GM21515 (cell line): ENCODE data around the gene ITPK1.

ENCODE experiments used
- ATAC-seq: cut with Tn5 transposase; IDR thresholded peaks from one replicate; pipeline ENCODE4 v1.9.1; 2021; ENCODE audit not compliant: unreplicated experiment

The ITPK1 gene

DNA sequence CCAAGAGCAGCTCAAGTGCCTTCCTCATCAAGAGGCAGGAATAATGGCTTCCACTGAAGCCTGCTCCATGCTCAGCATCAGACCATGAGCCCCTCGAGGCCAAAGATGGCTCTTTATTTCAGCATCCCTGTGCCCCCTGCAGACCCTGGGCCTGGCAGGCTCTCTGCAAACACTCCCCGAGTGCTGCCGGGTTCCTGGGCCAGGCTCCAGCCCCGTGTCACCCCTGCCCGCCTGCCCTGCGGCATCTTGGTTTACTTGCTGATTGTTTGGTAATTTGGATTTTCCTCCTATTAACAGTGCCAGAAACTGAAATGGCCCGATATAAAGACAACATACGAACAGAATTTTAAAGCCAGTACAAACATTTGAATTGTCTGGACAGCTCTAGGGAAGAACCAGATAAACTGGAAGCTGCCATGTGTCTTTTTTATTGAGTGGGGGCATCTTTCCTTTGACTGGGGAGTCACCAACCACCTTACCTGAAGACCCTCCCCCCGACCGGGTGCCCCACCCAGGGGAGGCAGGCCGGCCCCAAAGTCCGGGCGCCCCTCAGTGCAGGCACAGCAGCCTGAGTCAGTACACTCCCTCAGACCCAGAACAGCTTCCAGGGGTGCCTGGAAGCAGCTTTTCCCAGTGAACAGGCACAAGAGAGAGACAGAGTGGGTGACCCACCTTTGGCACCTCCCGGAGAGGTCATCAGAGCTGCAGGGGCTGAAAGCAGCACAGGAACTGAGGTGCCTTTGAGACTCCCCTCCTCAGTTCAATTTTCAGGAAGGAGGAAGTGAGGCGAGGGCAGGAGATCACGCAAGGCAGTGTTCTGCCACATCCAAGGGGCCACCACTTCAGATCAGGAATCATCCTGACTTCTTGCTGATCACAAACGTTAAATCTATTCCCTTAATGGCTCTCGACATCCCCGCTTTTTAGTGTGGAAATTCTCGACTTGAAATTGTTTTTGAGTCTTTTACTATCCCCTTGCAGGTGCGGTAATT is 30.6 kb downstream of the ITPK1 start:
- no peak for ATAC-seq

- no peak for ATAC-seq
Observed at GRCh38 chr14:93084402-93084801, 31.3 kb downstream of the ITPK1 start.

DNA sequence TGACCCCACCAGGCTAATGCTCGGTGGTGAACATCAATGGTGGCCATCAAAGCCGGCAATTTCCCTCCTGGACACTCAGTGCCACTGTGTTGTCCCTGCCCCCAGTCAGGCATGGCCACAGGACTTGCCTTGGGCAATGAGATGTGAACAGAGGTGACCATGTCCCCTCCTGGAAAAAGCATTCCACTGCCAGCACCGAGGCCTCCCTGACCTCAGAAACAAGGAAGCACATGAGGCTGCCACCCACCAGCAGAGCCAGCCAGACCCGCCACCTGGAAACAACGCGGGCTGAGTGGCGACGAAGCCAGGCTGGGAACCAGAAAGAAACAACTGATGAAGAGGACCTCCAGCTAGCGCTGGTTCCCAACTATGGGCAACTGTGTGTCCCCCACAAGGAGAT is 31.8 kb downstream of the ITPK1 start:
- ATAC-seq = no peak

GRCh38 chr14:93082576-93083001 is 33.1 kb downstream of the ITPK1 start:
- no peak for ATAC-seq

DNA sequence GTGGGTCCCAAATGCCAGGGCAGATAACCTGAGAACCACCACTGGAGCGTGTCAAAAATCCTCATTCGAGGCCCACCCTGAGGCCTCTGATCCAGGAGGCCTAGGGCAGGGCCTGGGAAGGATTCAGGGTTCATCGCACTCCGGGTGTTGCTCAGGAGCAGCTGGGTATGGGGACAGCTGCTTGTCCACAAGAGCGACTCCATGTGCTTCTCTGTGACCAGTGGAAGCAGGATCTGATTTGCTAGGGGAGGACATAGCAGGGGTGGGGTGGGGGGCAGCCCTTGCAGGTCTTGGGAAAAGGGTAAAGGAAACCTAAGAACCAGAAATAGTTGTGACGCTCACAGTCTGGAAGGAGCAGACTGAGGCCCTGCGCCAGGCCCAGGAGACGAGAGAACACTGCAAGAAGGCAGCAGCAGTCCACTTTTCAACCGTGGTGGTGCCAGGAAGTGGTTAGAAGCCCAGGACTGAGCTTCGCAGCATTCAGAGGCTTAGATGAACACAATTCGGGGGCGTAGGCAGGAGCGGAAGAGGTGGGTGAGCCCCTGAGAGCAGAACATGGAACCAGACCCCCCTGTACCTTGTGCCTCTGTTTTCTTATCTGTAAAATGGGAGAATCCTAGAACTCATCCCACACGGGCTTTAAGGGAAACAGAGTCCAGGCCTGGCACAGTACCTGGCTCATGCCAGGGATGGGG is 33.7 kb downstream of the ITPK1 start:
- no peak for ATAC-seq

DNA sequence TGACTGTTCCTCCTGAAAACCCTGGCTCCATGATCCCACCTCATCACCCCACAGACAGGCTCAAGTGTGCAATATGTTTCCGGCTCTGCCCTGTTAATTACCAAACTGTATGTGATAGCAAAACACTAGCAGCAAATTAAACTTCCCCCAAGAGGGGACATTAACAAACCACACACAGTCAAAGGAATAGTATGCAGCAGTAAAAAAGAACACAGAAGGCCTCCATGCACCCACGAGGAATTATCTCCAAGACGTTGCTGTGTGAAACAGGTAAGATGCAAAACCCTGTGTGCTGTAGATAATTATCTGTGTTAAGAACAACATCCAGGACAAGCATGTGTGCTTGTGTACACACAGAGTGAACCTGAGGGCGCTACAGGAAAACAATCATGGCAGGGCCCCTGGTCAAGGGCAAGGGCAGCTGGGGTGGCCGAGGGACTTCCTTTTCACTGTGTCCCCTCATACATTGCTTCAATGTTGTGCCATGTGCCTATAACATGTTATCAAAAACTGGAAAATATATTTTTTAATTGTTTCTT is 35.8 kb downstream of the ITPK1 start:
- ATAC-seq = no peak

- no peak for ATAC-seq
Observed at GRCh38 chr14:93079321-93079720, 36.4 kb downstream of the ITPK1 start.

- ATAC-seq = no peak
Observed at GRCh38 chr14:93078870-93079269, 36.9 kb downstream of the ITPK1 start.

GRCh38 chr14:93076755-93077154 is 39.0 kb downstream of the ITPK1 start:
- ATAC-seq = no peak

GRCh38 chr14:93075891-93076290 is 39.8 kb downstream of the ITPK1 start:
- ATAC-seq = no peak

- ATAC-seq = no peak
Observed at GRCh38 chr14:93073910-93074769, 41.6 kb downstream of the ITPK1 start.

DNA sequence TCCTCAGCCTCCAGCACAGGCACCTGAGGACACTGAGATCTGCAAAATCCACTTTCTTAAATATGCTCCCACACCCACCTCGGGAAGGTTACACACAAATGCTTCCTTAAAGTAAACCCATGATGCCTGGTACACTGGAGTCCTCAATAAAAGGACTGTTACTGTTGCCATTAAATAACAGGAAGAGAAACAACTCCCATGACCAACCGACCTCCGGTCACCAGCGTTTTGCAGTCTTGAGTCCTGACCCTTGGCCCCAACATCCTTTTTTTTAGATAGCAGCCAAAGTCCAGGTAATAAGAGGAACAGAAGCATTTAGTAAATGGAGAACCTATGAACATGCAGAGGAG is 42.4 kb downstream of the ITPK1 start:
- no peak for ATAC-seq

- ATAC-seq = no peak
Observed at GRCh38 chr14:93072659-93073357, 42.9 kb downstream of the ITPK1 start.

- ATAC-seq = no peak
Observed at GRCh38 chr14:93068711-93069110, 47.0 kb downstream of the ITPK1 start.

DNA sequence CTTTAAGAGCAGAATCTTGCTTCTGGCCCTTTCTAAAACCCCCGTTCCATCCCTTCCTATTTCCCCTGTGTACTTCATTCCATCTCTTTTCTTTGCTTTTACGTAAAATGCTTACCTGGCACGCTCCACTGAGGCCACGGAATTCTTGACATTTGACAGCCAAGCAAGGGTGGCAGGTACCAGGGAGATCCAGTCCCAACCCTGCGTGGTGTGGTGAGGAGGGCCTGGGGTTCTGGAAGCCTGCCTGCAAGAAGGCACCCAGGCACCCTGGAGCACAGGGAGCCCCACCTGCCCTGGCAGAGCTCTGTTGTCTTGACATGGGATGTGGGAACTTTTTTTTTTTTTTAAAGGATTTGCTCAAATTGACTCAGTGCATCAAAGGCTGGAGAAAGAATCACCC is 48.6 kb downstream of the ITPK1 start:
- no peak for ATAC-seq

- no peak for ATAC-seq
Observed at GRCh38 chr14:93065272-93065730, 50.4 kb downstream of the ITPK1 start.

GRCh38 chr14:93064411-93065271 is 51.1 kb downstream of the ITPK1 start:
- ATAC-seq = no peak

GRCh38 chr14:93063393-93063792 is 52.3 kb downstream of the ITPK1 start:
- ATAC-seq = no peak

GRCh38 chr14:93062890-93063289 is 52.8 kb downstream of the ITPK1 start:
- no peak for ATAC-seq
